Measurements from ENCODE around the gene HSPB1.

GRCh38 chr7:76261931-76262330 is 40.5 kb upstream of the HSPB1 start:
- TF ChIP-seq EZH2phosphoT487 (IDR thresholded peaks at IDR 0.05; ENCODE audit: insufficient read depth, low read depth) (no peak), EZH2 (IDR thresholded peaks at IDR 0.05; ENCODE audit: insufficient read depth, poor library complexity, severe bottlenecking) (no peak)
